Activated T-cell treated with anti-CD3 and anti-CD28 coated beads, Interleukin-2, amount 50 U/mL, for 1 hour (primary cell): Measurements from ENCODE around the gene FZD1.

Source experiments
- DNase-seq: peaks from one replicate; pipeline ENCODE4 v3.0.0-alpha.2; 2020

FZD1 gene

DNA sequence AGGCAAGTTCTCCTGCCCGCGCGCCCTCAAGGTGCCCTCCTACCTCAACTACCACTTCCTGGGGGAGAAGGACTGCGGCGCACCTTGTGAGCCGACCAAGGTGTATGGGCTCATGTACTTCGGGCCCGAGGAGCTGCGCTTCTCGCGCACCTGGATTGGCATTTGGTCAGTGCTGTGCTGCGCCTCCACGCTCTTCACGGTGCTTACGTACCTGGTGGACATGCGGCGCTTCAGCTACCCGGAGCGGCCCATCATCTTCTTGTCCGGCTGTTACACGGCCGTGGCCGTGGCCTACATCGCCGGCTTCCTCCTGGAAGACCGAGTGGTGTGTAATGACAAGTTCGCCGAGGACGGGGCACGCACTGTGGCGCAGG is 1.4 kb downstream of the FZD1 start:
- no peak for DNase-seq

DNA sequence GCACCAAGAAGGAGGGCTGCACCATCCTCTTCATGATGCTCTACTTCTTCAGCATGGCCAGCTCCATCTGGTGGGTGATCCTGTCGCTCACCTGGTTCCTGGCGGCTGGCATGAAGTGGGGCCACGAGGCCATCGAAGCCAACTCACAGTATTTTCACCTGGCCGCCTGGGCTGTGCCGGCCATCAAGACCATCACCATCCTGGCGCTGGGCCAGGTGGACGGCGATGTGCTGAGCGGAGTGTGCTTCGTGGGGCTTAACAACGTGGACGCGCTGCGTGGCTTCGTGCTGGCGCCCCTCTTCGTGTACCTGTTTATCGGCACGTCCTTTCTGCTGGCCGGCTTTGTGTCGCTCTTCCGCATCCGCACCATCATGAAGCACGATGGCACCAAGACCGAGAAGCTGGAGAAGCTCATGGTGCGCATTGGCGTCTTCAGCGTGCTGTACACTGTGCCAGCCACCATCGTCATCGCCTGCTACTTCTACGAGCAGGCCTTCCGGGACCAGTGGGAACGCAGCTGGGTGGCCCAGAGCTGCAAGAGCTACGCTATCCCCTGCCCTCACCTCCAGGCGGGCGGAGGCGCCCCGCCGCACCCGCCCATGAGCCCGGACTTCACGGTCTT is 1.9 kb downstream of the FZD1 start:
- no peak for DNase-seq

DNA sequence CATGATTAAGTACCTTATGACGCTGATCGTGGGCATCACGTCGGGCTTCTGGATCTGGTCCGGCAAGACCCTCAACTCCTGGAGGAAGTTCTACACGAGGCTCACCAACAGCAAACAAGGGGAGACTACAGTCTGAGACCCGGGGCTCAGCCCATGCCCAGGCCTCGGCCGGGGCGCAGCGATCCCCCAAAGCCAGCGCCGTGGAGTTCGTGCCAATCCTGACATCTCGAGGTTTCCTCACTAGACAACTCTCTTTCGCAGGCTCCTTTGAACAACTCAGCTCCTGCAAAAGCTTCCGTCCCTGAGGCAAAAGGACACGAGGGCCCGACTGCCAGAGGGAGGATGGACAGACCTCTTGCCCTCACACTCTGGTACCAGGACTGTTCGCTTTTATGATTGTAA is 2.5 kb downstream of the FZD1 start:
- no peak for DNase-seq

DNA sequence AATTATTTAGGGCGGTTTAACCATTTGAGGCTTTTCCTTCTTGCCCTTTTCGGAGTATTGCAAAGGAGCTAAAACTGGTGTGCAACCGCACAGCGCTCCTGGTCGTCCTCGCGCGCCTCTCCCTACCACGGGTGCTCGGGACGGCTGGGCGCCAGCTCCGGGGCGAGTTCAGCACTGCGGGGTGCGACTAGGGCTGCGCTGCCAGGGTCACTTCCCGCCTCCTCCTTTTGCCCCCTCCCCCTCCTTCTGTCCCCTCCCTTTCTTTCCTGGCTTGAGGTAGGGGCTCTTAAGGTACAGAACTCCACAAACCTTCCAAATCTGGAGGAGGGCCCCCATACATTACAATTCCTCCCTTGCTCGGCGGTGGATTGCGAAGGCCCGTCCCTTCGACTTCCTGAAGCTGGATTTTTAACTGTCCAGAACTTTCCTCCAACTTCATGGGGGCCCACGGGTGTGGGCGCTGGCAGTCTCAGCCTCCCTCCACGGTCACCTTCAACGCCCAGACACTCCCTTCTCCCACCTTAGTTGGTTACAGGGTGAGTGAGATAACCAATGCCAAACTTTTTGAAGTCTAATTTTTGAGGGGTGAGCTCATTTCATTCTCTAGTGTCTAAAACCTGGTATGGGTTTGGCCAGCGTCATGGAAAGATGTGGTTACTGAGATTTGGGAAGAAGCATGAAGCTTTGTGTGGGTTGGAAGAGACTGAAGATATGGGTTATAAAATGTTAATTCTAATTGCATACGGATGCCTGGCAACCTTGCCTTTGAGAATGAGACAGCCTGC is 3.1 kb downstream of the FZD1 start:
- DNase-seq = no peak

DNA sequence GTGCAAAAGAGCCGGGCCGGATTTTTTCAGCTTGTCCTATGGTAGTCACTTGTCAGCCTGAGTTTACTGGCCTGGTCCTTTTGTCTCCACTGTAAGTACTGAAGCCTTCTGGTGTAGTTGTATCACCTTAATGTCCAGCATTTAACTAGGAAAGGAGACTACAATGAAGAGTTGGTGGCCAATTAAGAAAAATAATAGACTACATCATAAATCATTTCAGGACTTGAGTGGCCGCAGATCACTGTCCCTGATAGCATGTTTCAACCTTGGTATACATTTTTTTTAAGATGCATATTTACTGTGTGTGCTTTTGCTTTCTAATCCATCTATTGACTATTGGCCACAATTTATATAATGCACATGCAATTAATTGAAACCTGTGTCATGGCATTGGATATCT is 6.1 kb downstream of the FZD1 start:
- no peak for DNase-seq

DNA sequence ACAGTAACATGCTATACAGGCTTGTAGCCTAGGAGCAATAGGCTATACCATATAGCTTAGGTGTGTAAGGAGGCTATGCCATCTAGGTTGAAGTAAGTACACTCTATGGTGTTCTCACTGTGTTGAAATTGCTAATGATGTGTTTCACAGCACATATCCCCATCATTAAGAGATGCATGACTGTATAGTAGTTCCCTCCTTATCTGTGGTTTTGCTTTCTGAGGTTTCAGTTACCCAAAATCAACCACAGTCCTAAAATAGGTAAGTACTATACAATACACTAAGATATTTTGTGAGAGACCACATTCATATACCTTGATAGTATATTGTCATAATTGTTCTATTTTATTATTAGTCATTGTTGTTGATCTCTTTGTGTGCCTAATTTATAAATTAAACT is 12.7 kb downstream of the FZD1 start:
- DNase-seq = no peak

DNA sequence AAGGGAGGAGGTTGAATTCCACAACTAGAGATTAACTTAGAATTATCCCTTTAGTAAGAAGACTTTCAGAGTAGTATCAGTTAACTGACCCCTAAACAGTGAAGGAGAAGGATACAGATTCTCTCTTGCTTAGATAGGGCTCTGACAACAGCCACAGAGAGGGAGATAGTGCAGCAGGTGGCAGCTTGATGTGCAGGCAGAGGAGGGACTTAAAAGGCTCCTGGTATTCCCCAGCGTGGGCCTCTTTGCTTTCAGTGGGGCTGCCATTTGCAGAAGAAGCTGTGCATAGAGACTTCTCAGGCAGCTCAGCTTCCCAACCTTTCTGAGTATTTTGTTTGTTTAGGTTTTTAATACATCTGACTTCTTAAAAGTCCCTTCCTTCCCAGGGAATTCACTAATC is 16.0 kb downstream of the FZD1 start:
- no peak for DNase-seq

DNA sequence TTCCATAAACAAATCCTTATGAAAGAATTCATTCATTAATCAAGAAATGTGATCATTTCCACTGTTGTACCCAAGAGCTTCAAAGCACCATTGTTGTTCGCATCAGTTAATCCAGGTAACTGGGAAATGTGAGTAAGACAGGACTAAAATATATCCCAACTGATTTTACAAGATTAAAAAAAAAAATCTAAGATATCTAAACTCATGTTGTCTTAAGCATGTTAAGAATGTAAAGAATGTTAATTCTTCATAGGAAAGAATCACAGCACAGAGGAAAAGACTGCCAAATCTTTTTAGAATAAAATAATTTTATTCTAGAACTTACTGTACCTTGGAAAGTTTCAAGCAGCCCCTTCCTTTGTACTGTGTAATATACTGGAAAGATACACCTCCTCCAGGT is 16.4 kb downstream of the FZD1 start:
- no peak for DNase-seq

DNA sequence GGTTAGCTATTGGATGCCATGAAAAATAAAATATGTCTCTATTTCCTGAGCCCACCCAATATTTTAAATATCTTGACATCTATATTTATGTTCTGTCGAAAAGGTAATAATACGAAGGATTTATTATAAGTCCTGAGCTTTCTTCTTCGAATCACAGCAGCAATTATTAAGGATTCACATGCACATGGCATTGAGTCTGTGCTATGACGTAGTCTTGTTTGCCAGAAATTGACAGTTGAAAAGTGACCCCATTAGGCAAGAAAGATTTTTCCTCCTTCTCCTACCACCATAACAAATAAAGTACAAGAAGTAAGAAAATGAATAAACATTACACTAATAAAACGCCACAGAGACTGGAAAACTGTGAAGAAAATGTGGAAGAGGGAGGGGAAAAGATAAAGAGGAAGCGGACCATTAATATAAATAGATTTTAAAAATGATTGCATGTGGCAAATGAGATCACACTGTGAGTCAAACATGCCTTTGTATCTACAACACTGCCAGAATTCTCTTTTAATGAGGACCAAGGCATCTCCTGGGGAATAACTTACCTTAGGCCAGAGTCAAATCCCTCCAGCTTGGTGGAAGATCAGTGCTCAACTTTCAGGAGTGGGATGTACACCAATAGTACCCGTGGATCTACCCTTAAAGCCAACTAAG is 21.6 kb downstream of the FZD1 start:
- no peak for DNase-seq

DNA sequence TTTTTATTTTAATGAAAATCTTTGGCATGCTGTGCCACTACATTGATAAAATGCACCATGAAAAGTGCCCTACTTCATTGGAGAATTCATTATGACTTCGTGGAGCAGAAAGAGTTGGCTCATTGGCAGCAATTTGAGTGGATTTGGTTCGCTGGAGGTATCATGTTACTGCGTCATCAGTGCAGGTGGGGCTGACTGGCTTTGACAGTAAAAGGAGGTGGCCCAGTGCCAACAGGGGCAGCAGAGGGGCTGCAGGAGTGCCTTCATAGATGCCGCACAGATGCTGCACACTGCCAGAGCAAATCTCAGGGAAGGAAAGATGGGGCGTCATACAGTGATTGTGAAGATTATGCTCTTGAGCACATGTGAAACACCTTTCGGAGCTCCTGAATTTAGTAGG is 22.2 kb downstream of the FZD1 start:
- DNase-seq = no peak

DNA sequence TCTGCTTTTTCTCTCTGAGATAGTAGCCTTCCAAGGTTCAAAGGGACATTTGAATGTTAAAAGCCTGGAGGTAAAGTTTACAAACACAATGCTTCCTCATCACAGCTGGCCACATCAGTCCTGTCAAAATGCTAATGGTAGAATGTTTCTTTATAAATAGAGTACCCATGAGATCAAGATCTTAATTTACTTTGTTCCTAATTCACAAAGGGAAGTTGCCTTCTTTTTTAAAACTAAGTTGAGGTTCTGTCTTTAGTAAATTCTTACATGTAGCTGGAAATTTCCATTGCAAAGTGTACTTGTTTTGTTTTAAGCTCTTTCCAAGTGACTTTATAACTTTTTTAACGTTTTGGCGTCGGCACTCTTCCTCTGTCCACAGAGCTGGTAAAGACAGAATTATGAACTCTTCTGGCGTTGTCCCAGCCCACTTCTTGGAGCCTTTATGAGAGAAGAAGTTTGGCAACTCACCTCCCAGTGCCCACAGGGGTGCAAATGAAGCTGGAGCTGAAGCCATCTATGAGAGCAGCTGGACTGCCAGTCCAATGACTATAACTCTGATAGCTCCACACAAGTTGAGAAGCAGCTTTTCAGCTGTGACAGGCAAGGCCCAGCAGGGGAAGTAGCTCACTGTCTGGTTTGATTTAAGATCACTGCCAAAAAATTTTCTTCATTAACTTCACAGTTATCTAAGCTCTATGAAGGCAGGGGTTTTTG is 23.3 kb downstream of the FZD1 start:
- DNase-seq = no peak

DNA sequence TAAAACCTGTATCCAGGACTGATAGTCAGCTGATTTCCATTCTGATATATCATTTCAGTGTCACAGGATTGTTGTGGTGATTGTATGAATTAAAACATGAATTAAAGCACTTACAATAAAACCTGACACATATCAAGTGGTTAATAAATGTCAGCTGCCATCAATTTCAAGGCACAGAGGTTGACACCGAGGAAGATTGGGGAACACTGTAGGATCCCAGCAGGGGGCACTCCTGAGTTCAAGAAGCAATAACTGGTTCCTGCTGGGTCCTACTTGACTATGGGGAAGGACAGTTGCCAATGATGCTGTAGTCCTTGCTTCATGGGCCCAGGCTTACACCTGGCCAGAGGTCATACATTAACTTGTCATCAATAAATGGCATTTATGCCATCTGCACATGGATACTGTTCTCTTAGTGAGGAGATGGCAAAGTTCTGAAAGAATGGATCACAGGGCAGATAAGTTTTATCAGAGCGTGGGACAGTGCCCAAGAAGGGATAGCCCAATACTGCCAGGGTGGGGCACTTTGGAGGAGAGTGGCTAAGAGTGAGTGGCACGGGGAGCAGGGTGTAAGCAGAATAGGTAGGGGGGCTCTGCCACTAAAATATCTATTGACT is 24.1 kb downstream of the FZD1 start:
- DNase-seq = no peak

DNA sequence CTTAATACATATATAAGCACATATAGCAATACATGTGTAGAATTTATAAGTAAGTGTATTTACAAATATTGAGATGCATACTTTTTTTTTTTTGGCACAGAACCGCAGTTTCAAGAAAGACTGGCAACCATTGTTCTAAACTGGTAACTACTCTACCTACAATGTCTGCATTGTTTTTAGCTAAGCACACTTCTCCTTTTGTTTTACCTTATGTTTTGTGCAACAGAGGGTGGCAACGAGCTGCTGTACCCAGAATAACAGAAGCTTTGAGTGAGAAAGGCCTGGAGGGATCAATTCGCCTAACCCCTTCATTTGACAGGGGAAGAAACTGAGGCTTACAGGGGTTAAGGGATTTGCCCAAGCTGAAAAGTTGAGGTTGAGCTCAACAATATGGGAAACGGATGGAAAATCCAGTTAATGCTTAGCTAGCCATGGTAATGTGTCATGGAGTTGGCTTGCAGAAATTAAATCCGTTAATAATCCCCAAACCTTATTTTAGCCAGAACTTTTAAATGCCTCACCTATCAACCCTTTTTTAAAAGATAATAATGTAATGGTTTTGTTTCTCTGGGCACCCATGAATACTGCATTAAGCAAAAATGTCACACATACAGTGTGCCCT is 25.5 kb downstream of the FZD1 start:
- DNase-seq = no peak

DNA sequence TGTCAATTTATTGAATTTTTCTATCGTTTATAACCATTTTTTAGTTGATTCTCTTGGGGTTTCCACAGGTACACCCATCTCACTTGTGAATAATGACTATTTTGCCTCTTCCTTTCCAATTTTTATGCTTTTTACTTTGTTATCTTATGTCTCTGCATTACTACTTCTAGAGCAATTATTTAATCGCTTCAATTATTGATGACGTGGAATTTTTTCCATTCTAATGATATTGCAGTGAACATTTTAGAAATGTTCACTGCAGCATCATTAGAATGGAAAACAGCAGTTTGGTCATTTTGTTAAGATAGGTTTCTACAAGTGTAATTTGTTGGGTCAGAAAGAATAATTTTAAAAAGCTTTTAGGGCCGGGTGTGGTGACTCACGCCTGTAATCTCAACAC is 27.1 kb downstream of the FZD1 start:
- no peak for DNase-seq

DNA sequence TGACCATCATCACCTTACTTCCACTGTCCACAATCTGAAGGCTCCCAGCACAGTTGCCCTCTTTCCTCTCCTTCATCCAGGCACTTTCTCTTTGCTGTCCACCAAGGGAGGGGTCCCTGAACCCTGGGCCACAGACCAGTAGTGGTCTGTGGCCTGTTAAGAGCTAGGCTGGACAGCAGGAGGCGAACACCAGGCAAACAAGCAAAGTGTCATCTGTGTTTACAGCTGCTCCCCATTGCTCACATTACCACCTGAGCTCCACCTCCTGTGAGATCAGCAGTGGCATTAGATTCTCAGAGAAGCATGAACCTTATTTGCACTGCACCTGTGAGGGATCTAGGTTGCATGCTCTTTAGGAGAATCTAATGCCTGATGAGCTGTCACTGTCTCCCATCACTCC is 27.7 kb downstream of the FZD1 start:
- no peak for DNase-seq

DNA sequence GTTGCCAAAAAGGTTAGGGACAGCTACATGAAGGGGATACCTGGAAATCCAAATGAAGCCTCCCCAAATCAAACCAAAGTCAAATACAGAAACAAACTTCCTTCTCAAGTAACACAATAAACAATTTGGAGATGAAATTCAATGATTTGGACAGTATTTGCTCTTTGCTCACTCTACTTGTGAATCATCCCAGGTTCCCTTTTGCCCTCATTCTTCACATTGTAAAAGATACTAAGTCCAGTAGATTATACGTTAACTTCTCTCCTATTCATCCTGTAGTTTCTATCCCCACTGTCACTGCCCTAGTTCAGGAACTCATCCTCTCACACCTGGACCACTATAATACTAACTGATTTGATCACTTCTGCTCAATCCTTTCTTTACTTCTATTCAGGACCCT is 28.3 kb downstream of the FZD1 start:
- no peak for DNase-seq

DNA sequence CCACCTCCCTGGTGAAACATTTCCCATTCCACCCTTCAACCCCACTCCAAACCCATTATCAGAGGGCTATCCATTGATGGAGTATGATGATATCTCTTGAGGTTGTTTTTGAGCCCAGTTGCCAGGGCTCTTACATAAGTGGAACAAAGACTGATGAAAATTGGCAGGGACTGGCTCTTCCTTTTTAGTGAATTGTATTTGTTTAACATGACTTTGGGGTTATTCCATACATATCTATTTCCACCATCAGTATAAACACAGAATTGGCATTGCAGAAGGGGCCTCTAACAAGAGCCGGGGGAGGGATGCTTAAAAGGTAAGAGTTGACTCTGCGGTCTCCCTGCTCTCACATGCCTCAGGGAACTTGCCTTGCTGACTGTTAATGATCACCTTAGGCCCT is 28.9 kb downstream of the FZD1 start:
- DNase-seq = no peak

DNA sequence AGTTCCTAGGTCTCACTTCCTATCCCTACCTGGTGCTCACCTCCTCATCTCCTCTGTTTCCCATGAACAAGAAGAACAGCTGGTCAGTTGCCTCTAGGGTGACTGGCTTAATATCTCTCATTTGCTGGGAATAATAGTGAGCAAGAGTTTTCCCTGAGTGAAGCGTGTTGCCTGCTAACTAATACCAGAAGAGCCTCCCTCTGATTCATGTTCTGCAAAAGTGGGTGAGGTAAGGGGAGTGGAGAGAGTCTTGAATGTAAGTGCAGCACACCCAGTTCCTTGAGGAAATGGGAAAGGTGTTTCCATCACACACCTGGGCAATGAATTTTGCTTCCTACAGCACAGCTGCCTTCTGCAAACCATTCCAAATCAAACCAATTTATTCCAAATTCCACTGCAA is 29.6 kb downstream of the FZD1 start:
- no peak for DNase-seq

DNA sequence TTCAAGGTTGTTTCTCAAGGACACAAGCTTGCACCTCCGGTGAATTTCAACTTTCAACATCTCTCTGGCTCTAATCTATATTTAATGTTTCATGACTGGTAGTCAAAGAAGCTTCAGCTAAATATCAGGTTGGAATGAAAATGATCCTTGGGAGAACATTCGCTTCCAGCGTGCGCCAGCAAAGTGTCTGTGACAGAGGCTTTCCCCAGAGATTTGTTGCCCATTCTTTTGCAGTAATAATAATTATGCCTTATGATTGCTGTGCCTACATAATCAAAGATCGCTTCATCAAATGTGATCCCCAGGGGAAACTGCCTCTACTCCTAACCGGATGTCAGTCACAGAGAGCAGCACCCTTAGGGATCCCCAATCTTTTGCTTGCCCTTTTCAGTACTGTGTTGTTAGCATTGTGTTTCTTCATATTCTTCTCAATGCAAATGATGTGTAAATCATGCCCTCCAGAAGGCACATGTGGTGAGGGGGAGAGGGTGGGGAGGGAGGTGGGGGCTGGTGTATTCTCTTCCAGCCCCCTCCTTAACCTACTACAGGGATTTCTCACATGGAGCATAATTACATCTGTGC is 30.5 kb downstream of the FZD1 start:
- no peak for DNase-seq

DNA sequence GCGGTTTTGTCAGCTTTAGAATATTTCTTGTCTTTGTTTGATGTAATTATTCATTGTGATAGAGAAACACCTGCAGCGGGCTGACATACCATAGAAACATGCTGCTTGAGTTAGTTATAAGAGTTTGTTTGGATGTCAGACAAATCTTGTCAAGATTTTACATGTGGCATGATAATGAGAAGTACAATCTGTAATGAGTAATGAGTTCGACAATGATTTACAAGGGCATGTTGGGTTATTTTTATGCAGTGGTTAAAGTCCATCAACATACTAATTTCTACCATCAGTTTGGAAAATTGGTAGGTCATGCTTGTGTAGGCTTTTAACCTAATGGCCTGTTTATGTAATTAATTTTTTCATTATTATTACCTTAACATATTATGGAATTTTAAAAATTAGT is 31.3 kb downstream of the FZD1 start:
- no peak for DNase-seq

DNA sequence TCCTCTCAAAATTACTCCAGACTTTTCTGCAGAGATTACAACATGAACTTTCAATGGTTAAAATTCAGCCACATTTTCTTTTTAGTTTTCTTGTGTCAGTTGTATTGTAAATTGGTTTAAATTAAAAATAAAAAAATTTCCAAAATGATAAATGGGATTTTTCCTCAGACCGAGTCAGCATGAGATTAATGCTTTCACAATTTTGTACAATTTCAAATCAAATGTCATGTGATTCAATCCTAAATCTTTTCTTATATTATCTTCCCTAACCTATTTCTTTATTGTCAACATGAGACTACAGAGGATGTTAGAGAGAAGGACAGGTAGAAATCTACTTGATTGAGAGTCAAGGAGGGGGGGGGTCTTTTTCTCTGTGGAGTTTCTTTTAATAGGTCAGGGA is 33.7 kb downstream of the FZD1 start:
- DNase-seq = no peak

DNA sequence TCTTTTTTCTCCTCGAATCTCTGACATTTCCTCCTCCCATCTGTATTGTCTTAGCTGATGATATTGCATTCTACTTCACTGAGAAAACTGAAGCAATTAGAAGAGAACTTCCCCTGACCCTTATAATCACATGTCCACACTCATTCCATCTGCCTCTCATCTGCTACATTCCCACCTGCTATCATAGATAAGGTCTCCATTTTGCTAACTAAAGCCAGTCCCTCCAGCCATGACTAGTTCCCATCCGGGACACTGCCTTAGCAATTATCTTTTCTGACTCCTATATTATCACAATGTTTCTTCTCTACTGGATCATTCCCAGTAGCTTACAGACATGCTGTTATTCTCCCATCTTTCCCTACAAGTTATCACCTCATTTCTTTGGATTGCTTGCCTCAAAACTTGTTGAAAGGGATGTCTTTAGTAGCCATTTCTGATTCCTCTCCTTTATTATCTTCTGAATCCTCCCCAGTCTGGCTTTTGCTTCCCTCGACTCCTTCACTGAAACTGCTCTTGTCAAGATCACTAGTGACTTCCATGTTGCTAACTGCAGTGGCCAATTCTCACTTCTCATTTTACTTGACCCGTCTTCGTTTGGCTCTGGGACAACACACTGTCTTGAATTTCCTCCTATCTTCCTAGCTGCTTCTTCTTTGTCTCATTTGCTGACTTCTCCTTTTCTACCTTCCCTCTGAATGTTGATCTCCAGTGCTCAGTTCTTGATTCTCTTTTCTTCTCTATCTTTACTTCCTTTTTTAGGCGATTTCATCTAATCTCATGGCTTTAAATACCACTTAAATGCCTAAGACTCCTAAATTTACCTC is 35.9 kb downstream of the FZD1 start:
- no peak for DNase-seq
